ENCODE measurements around the gene TMEM108.

Gene TMEM108

GRCh38 chr3:133169331-133170068 lies 131.3 kb downstream of the TMEM108 start:
- DNase-seq, result no peak

- no peak for DNase-seq
These were observed 133.6 kb downstream of the TMEM108 start for GRCh38 chr3:133171831-133172230.

- no peak for DNase-seq
These were observed 143.4 kb downstream of the TMEM108 start for GRCh38 chr3:133181392-133182150.

GRCh38 chr3:133187870-133188379 lies 149.7 kb downstream of the TMEM108 start:
- DNase-seq, result no peak

GRCh38 chr3:133188996-133189395 lies 150.8 kb downstream of the TMEM108 start:
- no peak for DNase-seq

- no peak for DNase-seq
These were observed 151.7 kb downstream of the TMEM108 start for GRCh38 chr3:133189893-133190292.

GRCh38 chr3:133191818-133192217 lies 153.6 kb downstream of the TMEM108 start:
- no peak for DNase-seq

- DNase-seq, result no peak
These were observed 154.3 kb downstream of the TMEM108 start for GRCh38 chr3:133192363-133192945.

GRCh38 chr3:133192967-133193366 lies 154.8 kb downstream of the TMEM108 start:
- DNase-seq, result no peak

GRCh38 chr3:133196527-133196926 lies 158.3 kb downstream of the TMEM108 start:
- DNase-seq, result no peak

- DNase-seq, result no peak
These were observed 159.4 kb downstream of the TMEM108 start for GRCh38 chr3:133197619-133198018.

- DNase-seq, result no peak
These were observed 168.7 kb downstream of the TMEM108 start for GRCh38 chr3:133206921-133207320.

GRCh38 chr3:133208184-133208583 lies 170.0 kb downstream of the TMEM108 start:
- DNase-seq, result no peak

GRCh38 chr3:133209871-133210550 lies 171.8 kb downstream of the TMEM108 start:
- no peak for DNase-seq

- no peak for DNase-seq
These were observed 172.5 kb downstream of the TMEM108 start for GRCh38 chr3:133210656-133211055.

- no peak for DNase-seq
These were observed 173.3 kb downstream of the TMEM108 start for GRCh38 chr3:133211449-133211848.

GRCh38 chr3:133211856-133212255 lies 173.7 kb downstream of the TMEM108 start:
- no peak for DNase-seq

GRCh38 chr3:133213937-133214336 lies 175.7 kb downstream of the TMEM108 start:
- DNase-seq, result no peak

GRCh38 chr3:133227813-133228212 lies 189.6 kb downstream of the TMEM108 start:
- DNase-seq, result no peak

GRCh38 chr3:133230195-133230594 lies 192.0 kb downstream of the TMEM108 start:
- no peak for DNase-seq

- DNase-seq, result no peak
These were observed 198.7 kb downstream of the TMEM108 start for GRCh38 chr3:133236901-133237300.

GRCh38 chr3:133237380-133237779 lies 199.2 kb downstream of the TMEM108 start:
- no peak for DNase-seq

GRCh38 chr3:133238015-133238414 lies 199.8 kb downstream of the TMEM108 start:
- no peak for DNase-seq
